HG02970 (cell line): ENCODE measurements around the gene BCAP31.

Source experiments
- ATAC-seq: cut with Tn5 transposase; IDR thresholded peaks from one replicate; pipeline ENCODE4 v1.9.1; 2021; ENCODE audit warnings: mild to moderate bottlenecking, moderate library complexity, moderate number of reproducible peaks; ENCODE audit not compliant: unreplicated experiment, low FRiP score

BCAP31 gene

DNA sequence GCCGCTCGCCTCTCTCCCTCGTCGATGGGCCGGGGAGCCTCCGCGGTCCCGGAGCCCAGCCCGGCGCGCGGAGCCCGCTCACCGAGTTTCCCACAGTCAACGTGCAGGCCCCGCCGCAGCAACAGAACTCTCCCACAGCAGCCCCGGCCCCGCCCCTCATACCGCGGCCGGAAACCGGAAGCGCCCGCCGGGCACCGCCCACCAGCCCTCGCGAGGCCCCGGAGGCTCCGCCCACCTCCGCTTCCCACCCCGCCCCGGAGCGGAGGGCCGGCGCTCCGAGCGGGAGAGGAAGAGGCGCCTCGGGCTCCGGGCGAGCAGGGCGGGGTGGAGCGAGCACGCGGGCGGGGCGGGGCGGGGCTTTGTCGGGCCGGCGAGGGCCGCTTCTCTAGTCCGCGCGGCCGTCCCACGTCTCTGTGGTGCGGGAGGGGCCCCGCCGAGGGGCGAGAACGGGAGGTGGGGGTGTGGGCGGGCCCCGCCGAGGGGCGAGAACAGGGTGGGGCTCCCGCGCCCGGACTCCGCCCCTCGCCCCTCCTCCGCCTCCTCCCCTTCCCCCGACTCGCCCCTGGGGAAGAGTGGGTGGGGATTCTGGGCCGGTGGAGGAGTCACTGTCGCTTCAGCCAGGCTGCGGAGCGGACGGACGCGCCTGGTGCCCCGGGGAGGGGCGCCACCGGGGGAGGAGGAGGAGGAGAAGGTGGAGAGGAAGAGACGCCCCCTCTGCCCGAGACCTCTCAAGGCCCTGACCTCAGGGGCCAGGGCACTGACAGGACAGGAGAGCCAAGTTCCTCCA lies at the start of gene BCAP31, which contains the start of gene ABCD1:
Gene BCAP31, minus strand, starts transcription at position 136 of the 787 bp plus-strand sequence. CDS start 1,143 bp downstream, outside the sequence.
Gene ABCD1, plus strand, starts transcription at position 605 of the 787 bp plus-strand sequence. CDS start 411 bp downstream, outside the sequence.
- ATAC-seq = peak; percentile 54

DNA sequence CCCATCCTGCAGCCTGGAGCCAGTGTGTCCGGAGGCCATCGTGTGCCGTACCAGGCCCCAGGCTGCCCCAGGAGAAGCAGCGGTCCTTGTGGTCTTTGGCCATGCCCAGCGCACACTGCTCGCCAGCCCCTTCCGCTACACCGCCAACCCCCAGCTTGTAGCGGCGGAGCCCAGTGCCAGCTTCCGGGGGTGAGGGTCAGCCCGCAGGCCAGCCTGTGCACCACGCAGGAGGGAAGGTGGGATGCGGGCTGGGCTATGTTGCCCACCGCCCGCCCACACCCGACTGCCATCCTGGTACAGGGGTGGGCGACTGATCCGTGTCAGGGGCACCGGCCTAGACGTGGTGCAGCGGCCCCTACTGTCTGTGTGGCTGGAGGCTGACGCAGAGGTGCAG lies 49.0 kb upstream of the BCAP31 start:
- no peak for ATAC-seq

DNA sequence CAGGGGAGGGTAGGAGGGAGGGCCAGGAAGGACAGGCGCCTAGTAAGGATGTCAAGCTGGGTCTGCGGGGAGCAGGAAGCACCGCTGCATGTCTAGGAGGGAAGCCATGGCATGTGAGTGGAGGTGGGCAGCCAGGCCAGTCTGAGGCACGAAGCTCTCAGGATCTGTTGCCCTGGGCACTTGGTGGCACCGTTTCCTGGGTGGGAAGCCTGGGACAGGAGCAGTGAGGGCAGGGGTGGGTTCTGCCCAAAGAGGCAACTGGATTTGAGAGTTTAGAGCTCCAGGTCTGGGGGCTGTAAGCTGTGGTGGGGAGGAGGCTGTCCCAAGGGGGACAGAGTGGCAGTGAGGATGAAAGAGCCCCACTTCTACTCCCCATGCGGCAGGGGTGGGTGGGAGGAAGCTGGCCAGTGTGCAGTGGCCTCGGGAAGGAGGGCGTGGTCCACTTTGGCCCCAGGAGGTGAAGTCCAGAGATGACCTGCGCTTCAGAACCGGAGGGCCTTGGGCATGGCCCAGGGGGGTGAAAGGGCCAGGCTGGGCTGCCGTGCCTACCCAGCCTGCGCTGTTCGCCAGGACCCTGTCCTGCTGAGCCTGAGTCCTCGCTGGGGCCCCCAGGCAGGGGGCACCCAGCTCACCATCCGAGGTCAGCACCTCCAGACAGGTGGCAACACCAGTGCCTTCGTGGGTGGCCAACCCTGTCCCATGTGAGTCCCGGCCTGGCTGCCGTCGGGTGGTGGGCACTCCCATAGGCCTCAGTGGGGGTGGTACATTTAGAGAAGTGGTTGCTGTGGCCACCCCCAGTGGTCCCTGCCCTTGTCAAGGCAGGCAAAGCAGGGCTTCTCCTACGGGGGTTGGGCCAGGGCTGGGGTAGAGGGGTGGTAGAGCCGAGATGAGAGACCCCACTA lies 48.4 kb upstream of the BCAP31 start:
- no peak for ATAC-seq

DNA sequence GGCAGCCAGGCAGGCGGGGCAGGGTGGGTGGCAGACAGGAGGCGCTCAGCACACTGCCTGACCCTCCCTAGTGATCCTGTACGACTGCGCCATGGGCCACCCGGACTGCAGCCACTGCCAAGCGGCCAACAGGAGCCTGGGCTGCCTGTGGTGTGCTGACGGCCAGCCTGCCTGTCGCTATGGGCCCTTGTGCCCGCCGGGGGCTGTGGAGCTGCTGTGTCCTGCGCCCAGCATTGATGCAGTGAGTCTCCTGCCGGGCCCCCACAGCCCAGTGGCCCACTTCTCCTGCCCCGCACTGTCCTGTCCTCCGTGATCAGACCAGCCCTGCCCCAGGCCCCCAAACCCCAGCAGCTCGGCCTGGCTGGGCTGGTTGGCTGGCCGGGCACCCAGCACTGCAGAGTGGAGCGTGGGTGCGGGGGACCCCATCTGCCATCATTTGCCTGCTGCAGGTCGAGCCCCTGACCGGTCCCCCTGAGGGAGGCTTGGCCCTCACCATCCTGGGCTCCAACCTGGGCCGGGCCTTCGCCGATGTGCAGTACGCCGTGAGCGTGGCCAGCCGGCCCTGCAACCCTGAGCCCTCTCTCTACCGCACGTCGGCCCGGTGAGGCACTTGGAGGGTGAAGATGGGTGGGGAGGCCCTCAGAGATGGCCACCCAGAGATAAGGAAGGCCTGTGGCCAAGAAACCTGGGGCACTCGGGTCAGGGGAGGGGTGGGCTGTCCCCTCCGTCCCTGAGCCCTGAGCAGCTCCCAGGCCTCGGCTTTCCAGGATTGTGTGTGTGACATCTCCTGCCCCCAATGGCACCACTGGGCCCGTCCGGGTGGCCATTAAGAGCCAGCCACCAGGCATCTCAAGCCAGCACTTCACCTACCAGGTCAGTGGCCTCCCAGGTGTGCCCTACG lies 47.5 kb upstream of the BCAP31 start:
- ATAC-seq = no peak

DNA sequence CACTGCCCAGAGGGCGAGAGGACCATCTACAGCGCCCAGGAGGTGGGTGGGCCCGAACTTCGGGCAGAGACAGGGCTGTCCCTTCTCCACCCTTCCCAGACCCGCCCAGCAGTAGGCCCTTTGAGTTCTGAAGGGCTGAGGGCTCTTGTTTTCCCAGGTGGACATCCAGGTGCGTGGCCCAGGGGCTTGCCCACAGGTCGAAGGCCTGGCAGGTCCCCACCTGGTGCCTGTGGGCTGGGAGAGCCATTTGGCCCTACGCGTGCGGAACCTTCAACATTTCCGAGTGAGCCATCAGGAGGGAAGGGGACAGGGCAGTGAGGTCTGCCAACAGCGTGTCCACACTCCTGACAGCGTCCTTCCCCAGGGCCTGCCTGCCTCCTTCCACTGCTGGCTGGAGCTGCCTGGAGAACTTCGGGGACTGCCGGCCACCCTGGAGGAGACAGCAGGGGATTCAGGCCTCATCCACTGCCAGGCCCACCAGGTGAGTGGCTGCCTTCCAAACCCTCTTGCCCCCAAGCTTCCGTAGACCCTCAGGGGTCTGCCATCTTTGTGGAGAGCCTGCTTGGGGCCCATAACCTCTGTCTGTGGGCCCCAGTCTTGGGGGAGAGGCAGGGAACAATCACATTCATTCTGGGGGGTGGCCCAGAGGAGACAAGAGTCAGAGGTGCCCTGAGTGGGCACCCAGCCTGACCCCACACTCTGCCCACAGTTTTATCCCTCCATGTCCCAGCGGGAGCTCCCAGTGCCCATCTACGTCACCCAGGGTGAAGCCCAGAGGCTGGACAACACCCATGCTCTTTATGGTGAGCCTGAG lies 46.6 kb upstream of the BCAP31 start:
- ATAC-seq = no peak

DNA sequence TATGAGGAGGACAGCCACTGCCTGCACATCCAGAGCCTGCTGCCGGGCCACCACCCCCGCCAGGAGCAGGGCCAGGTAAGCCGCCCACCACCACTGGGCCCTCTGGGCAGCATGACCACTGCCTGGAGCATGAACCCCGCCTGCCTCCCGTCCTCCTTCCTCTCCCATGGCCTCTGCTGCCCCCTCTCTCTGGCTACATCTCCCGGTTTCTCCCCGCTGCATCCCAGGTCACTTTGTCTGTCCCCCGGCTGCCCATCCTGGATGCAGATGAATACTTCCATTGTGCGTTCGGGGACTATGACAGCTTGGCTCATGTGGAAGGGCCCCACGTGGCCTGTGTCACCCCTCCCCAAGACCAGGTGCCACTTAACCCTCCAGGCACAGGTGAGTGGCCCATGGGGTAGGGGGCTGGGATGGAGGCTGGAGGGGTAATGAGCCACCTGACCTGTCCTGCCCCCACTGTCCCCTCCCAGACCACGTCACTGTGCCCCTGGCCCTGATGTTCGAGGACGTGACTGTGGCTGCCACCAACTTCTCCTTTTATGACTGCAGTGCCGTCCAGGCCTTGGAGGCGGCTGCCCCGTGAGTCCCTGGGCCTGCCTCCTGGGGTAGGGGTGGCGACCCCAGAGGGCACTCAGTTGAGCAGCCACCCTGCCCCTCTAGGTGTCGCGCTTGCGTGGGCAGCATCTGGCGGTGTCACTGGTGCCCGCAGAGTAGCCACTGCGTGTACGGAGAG lies 45.8 kb upstream of the BCAP31 start:
- no peak for ATAC-seq

DNA sequence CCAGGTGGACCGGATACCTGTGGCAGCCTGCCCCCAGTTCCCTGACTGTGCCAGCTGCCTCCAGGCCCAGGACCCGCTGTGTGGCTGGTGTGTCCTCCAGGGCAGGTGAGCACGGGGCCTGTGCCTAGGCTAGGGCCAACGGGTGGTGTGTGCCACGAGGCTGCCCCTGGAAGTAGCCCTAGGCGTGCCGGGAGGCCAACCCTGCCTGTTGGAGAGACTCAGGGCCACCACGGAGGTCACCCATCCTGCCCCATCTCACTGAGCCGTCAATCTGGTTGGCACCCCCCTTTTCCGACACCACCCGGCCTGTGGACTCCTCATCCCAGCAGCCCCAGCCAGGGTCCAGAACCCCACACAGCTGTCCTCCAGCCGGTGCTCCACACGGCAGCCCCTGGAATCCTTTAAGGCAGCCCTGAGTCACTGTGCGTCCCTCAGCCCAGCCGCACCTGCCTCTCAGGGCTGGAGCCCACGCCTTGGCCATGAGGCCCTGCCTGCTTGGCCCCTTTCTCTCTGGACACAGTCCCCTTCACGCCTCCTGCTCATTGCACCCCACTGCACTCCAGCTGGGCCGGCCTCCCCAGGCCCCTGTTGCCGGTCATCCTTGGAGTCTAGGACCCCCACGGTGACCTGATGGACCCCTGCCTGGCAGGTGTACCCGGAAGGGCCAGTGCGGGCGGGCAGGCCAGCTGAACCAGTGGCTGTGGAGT lies 45.1 kb upstream of the BCAP31 start:
- ATAC-seq = no peak

DNA sequence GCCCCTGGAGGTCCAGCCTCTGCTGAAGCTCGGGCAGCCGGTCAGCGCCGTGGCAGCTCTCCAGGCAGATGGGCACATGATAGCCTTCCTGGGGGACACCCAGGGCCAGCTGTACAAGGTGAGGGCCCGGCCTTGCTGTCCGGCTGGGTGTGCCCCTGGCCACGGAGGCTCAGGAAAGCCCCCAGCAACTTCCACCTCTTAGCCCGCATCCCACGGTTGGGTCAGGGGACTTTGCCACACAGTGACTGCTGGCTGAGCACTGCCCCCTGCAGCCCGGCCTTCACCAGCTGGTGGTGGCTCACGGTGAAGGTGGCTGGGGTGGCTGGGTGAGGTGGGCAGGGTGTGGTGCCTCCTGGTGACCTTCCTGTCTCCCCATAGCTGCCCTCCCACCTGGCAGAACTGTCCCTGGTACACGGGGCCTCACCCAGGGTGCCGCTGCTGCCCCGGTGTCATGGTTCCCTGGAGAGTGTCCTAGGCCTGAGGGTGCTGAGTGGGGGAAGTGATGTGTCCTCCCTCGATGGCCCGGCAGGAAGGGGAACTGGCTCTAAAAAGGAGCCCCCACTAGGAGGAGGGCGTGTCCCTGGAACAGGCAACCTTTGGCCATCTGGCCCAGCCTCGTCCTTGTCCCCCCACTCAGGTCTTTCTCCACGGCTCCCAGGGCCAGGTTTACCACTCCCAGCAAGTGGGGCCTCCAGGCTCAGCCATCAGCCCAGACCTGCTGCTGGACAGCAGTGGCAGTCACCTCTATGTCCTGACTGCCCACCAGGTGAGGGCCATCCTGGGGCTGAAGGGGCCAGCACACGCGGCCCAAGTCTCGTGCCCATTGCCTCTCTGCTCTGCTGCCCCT lies 44.3 kb upstream of the BCAP31 start:
- ATAC-seq = no peak

DNA sequence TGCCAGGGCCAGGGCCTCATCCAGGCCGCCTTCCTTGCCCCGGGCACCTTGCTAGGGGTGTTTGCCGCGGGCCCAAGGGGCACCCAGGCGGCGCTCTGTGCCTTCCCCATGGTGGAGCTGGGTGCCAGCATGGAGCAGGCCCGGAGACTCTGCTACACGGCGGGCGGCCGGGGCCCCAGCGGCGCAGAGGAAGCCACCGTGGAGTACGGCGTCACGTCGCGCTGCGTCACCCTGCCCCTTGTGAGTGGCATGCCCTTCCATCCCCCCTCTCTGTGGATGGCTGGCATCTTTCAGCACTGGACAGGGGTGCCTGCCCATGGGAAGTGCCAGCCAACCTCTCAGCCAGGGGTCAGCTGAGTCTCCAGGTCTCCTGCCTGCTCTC lies 43.5 kb upstream of the BCAP31 start:
- no peak for ATAC-seq

DNA sequence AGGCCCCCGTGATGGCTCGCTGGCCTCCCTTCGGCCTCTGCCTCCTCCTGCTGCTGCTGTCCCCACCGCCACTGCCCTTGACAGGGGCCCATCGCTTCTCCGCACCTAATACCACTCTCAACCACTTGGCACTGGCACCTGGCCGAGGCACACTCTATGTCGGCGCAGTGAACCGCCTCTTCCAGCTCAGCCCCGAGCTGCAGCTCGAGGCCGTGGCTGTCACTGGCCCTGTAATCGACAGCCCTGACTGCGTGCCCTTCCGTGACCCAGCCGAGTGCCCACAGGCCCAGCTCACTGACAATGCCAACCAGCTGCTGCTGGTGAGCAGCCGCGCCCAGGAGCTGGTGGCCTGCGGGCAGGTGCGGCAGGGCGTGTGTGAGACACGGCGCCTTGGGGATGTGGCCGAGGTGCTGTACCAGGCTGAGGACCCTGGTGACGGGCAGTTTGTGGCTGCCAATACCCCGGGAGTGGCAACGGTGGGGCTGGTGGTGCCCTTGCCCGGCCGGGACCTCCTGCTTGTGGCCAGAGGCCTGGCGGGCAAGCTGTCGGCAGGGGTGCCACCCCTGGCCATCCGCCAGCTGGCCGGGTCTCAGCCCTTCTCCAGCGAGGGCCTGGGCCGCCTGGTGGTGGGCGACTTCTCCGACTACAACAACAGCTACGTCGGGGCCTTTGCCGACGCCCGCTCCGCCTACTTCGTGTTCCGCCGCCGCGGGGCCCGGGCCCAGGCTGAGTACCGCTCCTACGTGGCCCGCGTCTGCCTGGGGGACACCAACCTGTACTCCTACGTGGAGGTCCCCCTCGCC lies 42.9 kb upstream of the BCAP31 start:
- ATAC-seq = no peak

DNA sequence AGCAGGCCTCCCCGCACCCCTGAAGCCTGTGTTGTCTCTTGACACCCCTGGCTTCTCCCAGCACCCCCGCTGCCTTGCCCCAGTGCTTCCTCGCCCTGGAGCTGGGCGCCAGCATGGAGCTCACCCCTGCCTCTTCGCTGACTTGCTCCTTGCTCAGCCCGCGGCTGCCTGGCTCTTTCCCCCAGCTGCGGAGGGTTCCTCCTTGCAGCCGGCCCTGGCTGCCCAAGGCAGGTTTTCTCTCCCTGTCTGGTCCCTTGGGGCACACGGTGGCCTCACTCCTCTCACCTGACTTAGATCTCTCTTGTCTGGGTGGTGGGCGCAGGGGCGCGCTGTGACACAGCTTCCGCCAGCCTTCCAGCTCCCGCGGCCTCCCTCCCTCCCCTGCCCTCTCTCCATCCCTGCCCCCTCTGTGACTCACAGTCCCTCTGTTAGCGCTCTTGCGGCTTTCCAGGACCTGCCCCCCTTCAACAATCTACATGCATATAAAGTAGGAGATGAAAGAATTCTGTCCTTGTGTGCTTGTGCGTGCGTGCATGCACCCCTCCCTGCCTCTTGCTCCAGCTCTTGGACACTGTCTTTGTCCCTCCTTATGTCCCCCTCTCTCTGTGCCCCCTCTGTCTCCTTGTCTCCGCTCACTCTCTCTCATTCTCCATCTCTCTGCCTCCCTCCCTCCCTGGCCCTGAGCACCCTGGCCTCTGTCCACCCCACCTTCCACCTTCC lies 42.1 kb upstream of the BCAP31 start:
- ATAC-seq = no peak

DNA sequence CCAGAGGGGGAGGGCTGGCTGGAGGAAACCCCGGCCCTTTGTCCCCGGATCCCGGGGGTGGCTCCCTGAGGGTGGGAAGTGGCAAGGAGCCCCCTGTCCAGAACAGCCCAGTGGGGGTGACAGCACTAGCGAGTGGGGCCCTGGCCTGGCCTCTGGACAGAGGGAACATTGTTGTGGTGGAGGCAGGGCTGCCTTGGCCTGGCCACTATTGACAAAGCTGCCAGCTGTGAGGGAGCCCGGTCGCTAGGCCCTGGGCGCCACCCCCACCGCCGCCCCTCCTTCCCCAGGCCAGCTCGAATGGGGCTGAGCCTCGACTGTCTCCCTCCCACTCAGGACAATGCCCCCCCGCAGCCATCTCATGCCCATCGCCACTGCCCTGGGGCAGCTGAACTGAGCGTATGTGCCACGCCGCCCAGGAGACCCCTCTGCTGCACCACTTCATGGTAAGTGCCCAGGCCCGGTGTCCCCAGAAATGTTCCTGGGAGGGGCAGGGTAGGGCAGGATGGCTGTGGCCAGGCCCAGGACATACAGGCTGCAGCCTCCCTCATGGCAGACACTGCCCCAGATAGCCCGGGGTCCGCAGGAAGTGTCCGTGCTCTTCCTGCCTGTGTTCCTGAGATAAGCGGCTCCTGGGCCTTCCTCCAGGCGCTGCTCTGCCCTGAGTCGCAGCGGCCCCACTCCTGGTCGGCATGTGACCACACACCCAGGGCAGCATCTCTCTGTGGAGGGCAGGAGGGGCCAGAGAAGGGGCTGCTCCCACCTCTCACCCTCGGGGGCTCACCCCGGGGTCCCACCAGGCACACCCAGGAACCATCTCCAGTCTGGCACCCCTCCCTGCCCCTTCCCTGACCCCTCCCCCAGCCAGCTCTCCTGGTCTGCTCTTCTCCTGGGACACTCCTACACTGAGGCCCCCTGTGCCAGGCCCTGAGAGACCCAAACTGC lies 41.2 kb upstream of the BCAP31 start:
- no peak for ATAC-seq

DNA sequence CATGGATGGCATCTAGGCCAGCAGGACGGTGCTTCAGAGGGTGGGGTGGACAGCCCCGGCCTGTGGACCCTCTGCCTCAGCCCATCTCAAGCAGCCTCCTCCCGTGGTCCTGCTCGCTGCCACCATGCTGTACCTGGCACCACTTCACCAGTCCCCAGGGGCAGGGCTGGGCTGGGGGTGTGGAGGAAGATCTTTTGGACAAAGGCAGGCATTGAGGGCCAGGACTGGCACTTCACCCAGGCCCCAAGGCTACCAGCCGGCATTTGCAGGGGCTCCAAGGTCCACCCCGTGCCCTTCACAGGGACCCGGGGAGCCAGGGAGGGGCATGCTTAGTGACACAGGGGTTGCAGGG lies 40.6 kb upstream of the BCAP31 start:
- no peak for ATAC-seq

DNA sequence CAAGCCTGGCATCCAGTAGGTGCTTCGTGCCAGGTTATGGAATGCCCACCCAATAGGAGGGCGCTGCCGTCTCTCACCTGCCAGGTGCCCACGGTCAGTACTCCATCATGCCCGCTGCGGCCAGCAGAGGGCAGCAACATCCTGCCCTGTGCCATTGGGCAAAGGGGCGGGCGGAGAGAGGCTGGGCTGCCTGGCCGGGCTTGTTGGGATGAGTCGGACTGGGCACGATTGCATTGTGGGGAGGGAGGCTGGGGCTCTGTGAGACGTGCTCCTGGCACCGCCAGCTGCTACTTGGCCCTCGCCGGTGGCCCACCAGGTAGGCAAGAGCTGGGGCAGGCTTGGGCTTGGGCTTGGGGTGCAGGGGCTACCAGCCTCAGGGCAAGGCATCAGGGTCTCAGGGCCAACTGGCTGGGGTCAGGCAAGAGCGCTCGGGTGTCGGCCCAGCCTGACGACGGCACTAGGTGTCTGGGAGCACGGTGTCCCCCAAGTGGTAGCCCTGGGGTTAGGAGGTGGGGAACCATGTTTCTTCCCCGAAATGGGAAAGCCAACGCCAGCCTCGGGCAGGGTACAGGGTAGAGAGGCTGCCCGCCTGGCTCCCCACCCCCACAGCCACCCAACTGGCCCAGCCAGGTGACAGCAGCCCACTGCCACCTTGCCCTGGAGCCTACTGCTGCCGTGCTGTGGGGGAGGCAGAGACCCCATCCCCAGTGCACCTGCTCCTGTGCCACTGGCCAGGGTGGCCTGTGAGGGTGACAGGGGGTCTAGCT lies 40.0 kb upstream of the BCAP31 start, which contains the start of gene PLXNB3:
Gene PLXNB3, plus strand, starts transcription at position 261 of the 767 bp plus-strand sequence. CDS start 1,287 bp downstream, outside the sequence.
- ATAC-seq = no peak
